KMS-11 (cell line): ENCODE data around the gene RXRA.

Experiments
- H2AFZ ChIP-seq: fragments of 200-600 bp; sonication (generic); 2 replicates; pipeline ENCODE4 v1.6.1; 2016; ENCODE audit warnings: antibody characterized with exemption, mixed run types, low read depth
- H3K27ac ChIP-seq: fragments of 200-600 bp; sonication (generic); 2 replicates; pipeline ENCODE4 v1.6.1; 2016; ENCODE audit warnings: mild to moderate bottlenecking, mixed run types
- H3K27me3 ChIP-seq: fragments of 200-600 bp; sonication (generic); 2 replicates; pipeline ENCODE4 v1.6.1; 2017; ENCODE audit warnings: mild to moderate bottlenecking, low read depth, mixed run types, moderate library complexity; ENCODE audit not compliant: insufficient read depth
- H3K36me3 ChIP-seq: fragments of 200-600 bp; sonication (generic); 2 replicates; pipeline ENCODE4 v1.6.1; 2017; ENCODE audit warnings: mild to moderate bottlenecking, mixed run types; ENCODE audit not compliant: insufficient read depth
- H3K4me1 ChIP-seq: fragments of 200-600 bp; sonication (generic); 2 replicates; pipeline ENCODE4 v1.6.1; 2016; ENCODE audit warnings: mild to moderate bottlenecking, low read depth, mixed run types; ENCODE audit not compliant: poor library complexity, severe bottlenecking
- H3K4me2 ChIP-seq: fragments of 200-600 bp; sonication (generic); 2 replicates; pipeline ENCODE4 v1.7.0; 2016; ENCODE audit warnings: mild to moderate bottlenecking, mixed run types
- H3K4me3 ChIP-seq: fragments of 200-600 bp; sonication (generic); IDR thresholded peaks from 2 replicates; pipeline ENCODE4 v1.6.1; 2017; ENCODE audit warnings: low read depth, low read length, mixed read lengths; ENCODE audit not compliant: insufficient read depth
- H3K79me2 ChIP-seq: fragments of 200-600 bp; sonication (generic); 2 replicates; pipeline ENCODE4 v1.6.1; 2016; ENCODE audit warnings: low read depth, mixed run types; ENCODE audit not compliant: insufficient read depth
- H3K9ac ChIP-seq: fragments of 200-600 bp; sonication (generic); 2 replicates; pipeline ENCODE4 v1.6.1; 2016; ENCODE audit warnings: mild to moderate bottlenecking, mixed run types
- H4K20me1 ChIP-seq: fragments of 200-600 bp; sonication (generic); 2 replicates; pipeline ENCODE4 v1.6.1; 2016; ENCODE audit warnings: mild to moderate bottlenecking, mixed run types; ENCODE audit not compliant: insufficient read depth
- TF ChIP-seq, protein P1 (sequence below): fragments of 200-600 bp; sonication (generic); conservative IDR thresholded peaks from 2 replicates; pipeline ENCODE4 v1.6.1; 2017; ENCODE audit warnings: low read depth, mild to moderate bottlenecking, antibody characterized with exemption, low read length, moderate library complexity, mixed read lengths

Gene RXRA

GRCh38 chr9:134298000-134298399 is 28.3 kb upstream of the RXRA start:
- Histone ChIP-seq H3K9ac (no peak overlapping the region), H3K27me3 (no peaks in the 10 kb centered on the region; the same call in 1 of the 2 replicates), H3K4me3 (no peak overlapping the region), H3K36me3 (no peaks in the 10 kb centered on the region), H3K79me2 (no peaks in the 10 kb centered on the region), H3K4me1 (peaks cover 28% of the 10 kb centered on the region), H3K4me2 (no peak overlapping the region), H2AFZ (no peak overlapping the region), H3K27ac (no peak overlapping the region), H4K20me1 (no peaks in the 10 kb centered on the region)
- TF ChIP-seq, protein P1, sequence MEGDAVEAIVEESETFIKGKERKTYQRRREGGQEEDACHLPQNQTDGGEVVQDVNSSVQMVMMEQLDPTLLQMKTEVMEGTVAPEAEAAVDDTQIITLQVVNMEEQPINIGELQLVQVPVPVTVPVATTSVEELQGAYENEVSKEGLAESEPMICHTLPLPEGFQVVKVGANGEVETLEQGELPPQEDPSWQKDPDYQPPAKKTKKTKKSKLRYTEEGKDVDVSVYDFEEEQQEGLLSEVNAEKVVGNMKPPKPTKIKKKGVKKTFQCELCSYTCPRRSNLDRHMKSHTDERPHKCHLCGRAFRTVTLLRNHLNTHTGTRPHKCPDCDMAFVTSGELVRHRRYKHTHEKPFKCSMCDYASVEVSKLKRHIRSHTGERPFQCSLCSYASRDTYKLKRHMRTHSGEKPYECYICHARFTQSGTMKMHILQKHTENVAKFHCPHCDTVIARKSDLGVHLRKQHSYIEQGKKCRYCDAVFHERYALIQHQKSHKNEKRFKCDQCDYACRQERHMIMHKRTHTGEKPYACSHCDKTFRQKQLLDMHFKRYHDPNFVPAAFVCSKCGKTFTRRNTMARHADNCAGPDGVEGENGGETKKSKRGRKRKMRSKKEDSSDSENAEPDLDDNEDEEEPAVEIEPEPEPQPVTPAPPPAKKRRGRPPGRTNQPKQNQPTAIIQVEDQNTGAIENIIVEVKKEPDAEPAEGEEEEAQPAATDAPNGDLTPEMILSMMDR: no peak

- Histone ChIP-seq H3K4me3 (no peak overlapping the region), H3K4me2 (no peak overlapping the region), H3K27ac (no peak overlapping the region), H4K20me1 (no peaks in the 10 kb centered on the region), H3K36me3 (no peaks in the 10 kb centered on the region), H2AFZ (no peak overlapping the region), H3K4me1 (peaks cover 30% of the 10 kb centered on the region), H3K27me3 (no peaks in the 10 kb centered on the region; the same call in 1 of the 2 replicates), H3K79me2 (no peaks in the 10 kb centered on the region), H3K9ac (no peak overlapping the region)
- TF ChIP-seq, protein P1: no peak
These were observed 27.2 kb upstream of the RXRA start for GRCh38 chr9:134299068-134299467.

- Histone ChIP-seq H3K79me2 (no peaks in the 10 kb centered on the region), H3K36me3 (no peaks in the 10 kb centered on the region), H3K4me2 (no peak overlapping the region), H3K4me1 (peaks cover 30% of the 10 kb centered on the region), H2AFZ (no peak overlapping the region), H3K27me3 (no peaks in the 10 kb centered on the region; the same call in 1 of the 2 replicates), H3K4me3 (no peak overlapping the region), H3K9ac (no peak overlapping the region), H3K27ac (no peak overlapping the region), H4K20me1 (no peaks in the 10 kb centered on the region)
- TF ChIP-seq, protein P1: no peak
These were observed 26.4 kb upstream of the RXRA start for GRCh38 chr9:134299883-134300282.

GRCh38 chr9:134301387-134302129 is 24.7 kb upstream of the RXRA start:
- Histone ChIP-seq H2AFZ (no peak overlapping the region), H4K20me1 (no peaks in the 10 kb centered on the region), H3K9ac (no peak overlapping the region; the same call in 1 of the 2 replicates), H3K79me2 (no peaks in the 10 kb centered on the region), H3K27me3 (no peaks in the 10 kb centered on the region; the same call in 1 of the 2 replicates), H3K4me3 (no peak overlapping the region), H3K4me2 (peak overlapping the region; percentile 76), H3K27ac (peak overlapping the region; percentile 37; the same call in 1 of the 2 replicates), H3K4me1 (peaks cover 24% of the 10 kb centered on the region), H3K36me3 (no peaks in the 10 kb centered on the region)
- TF ChIP-seq, protein P1: no peak
